SK-N-SH (cell line): ENCODE measurements around the gene LOXL4. TPM values are rescaled to one million over a fixed set of nuclear protein-coding genes. Genes with fewer than 3 reads are reported as not detected.

Source experiments
- CTCF ChIA-PET: fragments of 300-600, 350-600 bp; formaldehyde crosslinking; extraction: SDS; loops from one replicate; lab custom pipeline; 2021; lab: Yijun Ruan, JAX
- POLR2A ChIA-PET: fragments of 350-600 bp; sonication (Branson Sonifier 250); formaldehyde crosslinking; extraction: SDS; loops from one replicate; lab custom pipeline; 2020; ENCODE audit warnings: antibody characterized with exemption, inconsistent platforms; lab: Yijun Ruan, JAX
- DNase-seq: peaks from one replicate; pipeline ENCODE4 v3.0.0; 2012
- H2AFZ ChIP-seq: fragments of 200-600 bp; sonication (generic); 2 replicates; pipeline ENCODE4 v1.8.1; 2016; ENCODE audit warnings: antibody characterized with exemption, mild to moderate bottlenecking, low read depth
- H3F3A ChIP-seq: fragments of 200-600 bp; sonication (generic); replicated peaks from 2 replicates; pipeline ENCODE3; 2016; ENCODE audit warnings: antibody characterized with exemption, mild to moderate bottlenecking; ENCODE audit not compliant: insufficient read depth
- H3K27ac ChIP-seq, 2 experiments: fragments of 200-500 bp in 1 of 2; fragments of 200-600 bp in 1 of 2; sonication (Bioruptor generic) in 1 of 2; sonication (generic), shearing (Covaris generic) in 1 of 2; 2 replicates each; pipeline versions ENCODE4 v1.5.1 to v1.6.1; 2014 to 2016; ENCODE audit warnings: low read depth in 2 of 2, inconsistent platforms in 1 of 2, low read length in 1 of 2, mild to moderate bottlenecking in 1 of 2, mixed read lengths in 1 of 2
- H3K27me3 ChIP-seq: fragments of 200-600 bp; sonication (generic), shearing (Covaris generic); 2 replicates; pipeline ENCODE4 v1.6.1; 2016; ENCODE audit warnings: mixed run types; ENCODE audit not compliant: insufficient read depth
- H3K36me3 ChIP-seq, 2 experiments: fragments of 200-500 bp in 1 of 2; fragments of 200-600 bp in 1 of 2; sonication (Bioruptor generic) in 1 of 2; sonication (generic) in 1 of 2; replicated peaks in 1 of 2; 2 replicates each; pipeline versions ENCODE3 to v1.5.1; 2014 to 2016; ENCODE audit warnings: low read length in 1 of 2, mild to moderate bottlenecking in 1 of 2; ENCODE audit not compliant: insufficient read depth in 2 of 2, control insufficient read depth in 1 of 2
- H3K4me1 ChIP-seq, 2 experiments: fragments of 200-500 bp in 1 of 2; fragments of 200-600 bp in 1 of 2; sonication (Bioruptor generic) in 1 of 2; sonication (generic), shearing (Covaris generic) in 1 of 2; 2 replicates each; pipeline versions ENCODE4 v1.5.1 to v1.6.1; 2014 to 2016; ENCODE audit warnings: low read depth in 1 of 2, low read length in 1 of 2, mixed run types in 1 of 2; ENCODE audit not compliant: insufficient read depth in 2 of 2, control insufficient read depth in 1 of 2
- H3K4me2 ChIP-seq: fragments of 200-600 bp; sonication (generic), shearing (Covaris generic); 2 replicates; pipeline ENCODE4 v1.6.1; 2017; ENCODE audit warnings: mixed run types
- H3K4me3 ChIP-seq, 2 experiments: fragments of 200-500 bp in 1 of 2; fragments of 200-600 bp in 1 of 2; sonication (Bioruptor generic) in 1 of 2; sonication (generic), shearing (Covaris generic) in 1 of 2; 2 replicates each; pipeline versions ENCODE4 v1.5.1 to v1.8.1; 2014 to 2016; ENCODE audit warnings: low read depth in 2 of 2, inconsistent platforms in 1 of 2, low read length in 1 of 2, mild to moderate bottlenecking in 1 of 2, mixed read lengths in 1 of 2, moderate library complexity in 1 of 2
- H3K79me2 ChIP-seq: fragments of 200-600 bp; sonication (generic); 2 replicates; pipeline ENCODE4 v1.8.1; 2017; ENCODE audit warnings: mild to moderate bottlenecking; ENCODE audit not compliant: insufficient read depth
- H3K9ac ChIP-seq: fragments of 200-600 bp; sonication (generic); 2 replicates; pipeline ENCODE4 v1.6.1; 2017; ENCODE audit warnings: mixed run types
- H3K9me2 ChIP-seq: fragments of 200-600 bp; sonication (generic); 2 replicates; pipeline ENCODE4 v1.6.1; 2017; ENCODE audit warnings: mixed run types
- H3K9me3 ChIP-seq: fragments of 200-600 bp; sonication (generic); 2 replicates; pipeline ENCODE4 v1.6.1; 2017; ENCODE audit warnings: mixed run types, mild to moderate bottlenecking, moderate library complexity
- H4K20me1 ChIP-seq: fragments of 200-600 bp; sonication (generic); 2 replicates; pipeline ENCODE4 v1.6.1; 2017; ENCODE audit warnings: mild to moderate bottlenecking, mixed run types; ENCODE audit not compliant: insufficient read depth
- CHD2 ChIP-seq: fragments of 150-350 bp; IDR thresholded peaks from 2 replicates; pipeline ENCODE4 v1.6.1; 2018; ENCODE audit warnings: low read length; ENCODE audit not compliant: partially characterized antibody
- ELF1 ChIP-seq: IDR thresholded peaks from 2 replicates; pipeline ENCODE4 v1.4.0; 2012
- EZH2phosphoT487 ChIP-seq: fragments of 200-600 bp; sonication (generic); IDR thresholded peaks from 2 replicates; pipeline ENCODE4 v1.6.1; 2017; ENCODE audit warnings: low read depth, mixed run types, mild to moderate bottlenecking, antibody characterized with exemption, moderate library complexity, borderline replicate concordance
- FOSL2 ChIP-seq: IDR thresholded peaks from 2 replicates; pipeline ENCODE4 v1.4.0; 2012; ENCODE audit warnings: low read depth, mild to moderate bottlenecking, moderate library complexity, borderline replicate concordance
- FOXJ3 ChIP-seq: sonication (generic); formaldehyde crosslinking; IDR thresholded peaks from 2 replicates; pipeline ENCODE4 v1.5.1; 2020; ENCODE audit warnings: mild to moderate bottlenecking, missing genetic modification reagents
- FOXM1 ChIP-seq: IDR thresholded peaks from 2 replicates; pipeline ENCODE4 v1.4.0; 2012; ENCODE audit warnings: low read depth, mild to moderate bottlenecking
- GATA2 ChIP-seq: sonication (generic); formaldehyde crosslinking; IDR thresholded peaks from 2 replicates; pipeline ENCODE4 v1.5.0; 2020; ENCODE audit warnings: mild to moderate bottlenecking, missing genetic modification reagents
- JUND ChIP-seq: IDR thresholded peaks from 2 replicates; pipeline ENCODE4 v1.4.0; 2012
- MEF2A ChIP-seq: IDR thresholded peaks from 2 replicates; pipeline ENCODE4 v1.4.0; 2012; ENCODE audit warnings: low read depth, borderline replicate concordance
- MXI1 ChIP-seq: IDR thresholded peaks from 2 replicates; pipeline ENCODE4 v1.6.1; 2012; ENCODE audit warnings: mild to moderate bottlenecking, low read depth, low read length, improper control_type of control experiment
- NFIC ChIP-seq: IDR thresholded peaks from 2 replicates; pipeline ENCODE4 v1.4.0; 2012; ENCODE audit warnings: borderline replicate concordance
- NRF1 ChIP-seq: IDR thresholded peaks from 2 replicates; pipeline ENCODE4 v1.6.1; 2012; ENCODE audit warnings: low read depth, mild to moderate bottlenecking, low read length
- RXRA ChIP-seq: IDR thresholded peaks from 2 replicates; pipeline ENCODE4 v1.4.0; 2012; ENCODE audit warnings: low read depth, mild to moderate bottlenecking, borderline replicate concordance
- TAF1 ChIP-seq: IDR thresholded peaks from 2 replicates; pipeline ENCODE4 v1.6.1; 2012; ENCODE audit warnings: low read depth, mild to moderate bottlenecking, low read length, moderate library complexity, borderline replicate concordance
- TCF12 ChIP-seq: IDR thresholded peaks from 2 replicates; pipeline ENCODE4 v1.4.0; 2012
- TEAD4 ChIP-seq: IDR thresholded peaks from 2 replicates; pipeline ENCODE4 v1.4.0; 2012; ENCODE audit warnings: mild to moderate bottlenecking, borderline replicate concordance; ENCODE audit not compliant: insufficient read depth
- USF2 ChIP-seq: fragments of 150-350 bp; IDR thresholded peaks from 2 replicates; pipeline ENCODE4 v1.6.1; 2017; ENCODE audit warnings: antibody characterized with exemption, low read length, low read depth, borderline replicate concordance
- YY1 ChIP-seq: IDR thresholded peaks from 2 replicates; pipeline ENCODE4 v1.4.0; 2012; ENCODE audit warnings: low read depth, mild to moderate bottlenecking
- WGBS: methylation state at CpG from one replicate; pipeline ENCODE4 v1.1.6; 2017; ENCODE audit warnings: low lambda C conversion rate; 5-methylcytosine and 5-hydroxymethylcytosine counted together
- polyA plus RNA-seq, 3 experiments: library from polyadenylated mRNA; depleted of rRNA; stranded (reverse); fragments of >200 nt; gene quantifications; 2 replicates each; pipeline ENCODE4 v1.2.3, GENCODE V29; 2012
- TF ChIP-seq, protein P1 (sequence below): IDR thresholded peaks from 2 replicates; pipeline ENCODE4 v1.4.0; 2012; ENCODE audit warnings: low read depth
- TF ChIP-seq, protein P2 (sequence below): fragments of 150-350 bp; IDR thresholded peaks from 2 replicates; pipeline ENCODE4 v1.6.1; 2016; ENCODE audit warnings: mild to moderate bottlenecking, low read depth, low read length
- TF ChIP-seq, protein P3 (sequence below): IDR thresholded peaks from 2 replicates; pipeline ENCODE4 v1.4.0; 2012; ENCODE audit warnings: low read depth, borderline replicate concordance

LOXL4 gene
- polyA plus RNA-seq, 1 of the 3 experiments (the other 2 are of a cell fraction) = 1.7 TPM

DNA sequence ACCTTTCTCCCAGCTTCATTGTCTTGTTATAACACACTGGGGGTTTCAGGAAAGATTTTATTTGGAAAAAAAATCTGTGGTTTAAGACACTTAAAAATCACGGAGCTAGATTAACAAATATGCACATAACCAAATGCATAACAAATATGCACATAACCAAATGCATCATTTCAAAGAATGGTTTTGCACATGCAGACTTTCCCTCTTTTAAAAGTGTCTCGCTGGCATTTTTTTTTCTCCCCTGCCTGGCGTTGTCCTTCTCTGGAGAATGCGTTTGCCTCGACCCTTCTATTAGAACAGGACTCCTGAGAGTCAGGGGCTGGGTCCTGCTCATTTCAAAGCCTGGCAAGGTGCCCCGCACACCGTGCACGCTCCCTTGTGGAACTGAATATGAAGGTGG lies 42.7 kb upstream of the LOXL4 start:
- H3K9me3 ChIP-seq = no peaks in the 10 kb centered on the region

DNA sequence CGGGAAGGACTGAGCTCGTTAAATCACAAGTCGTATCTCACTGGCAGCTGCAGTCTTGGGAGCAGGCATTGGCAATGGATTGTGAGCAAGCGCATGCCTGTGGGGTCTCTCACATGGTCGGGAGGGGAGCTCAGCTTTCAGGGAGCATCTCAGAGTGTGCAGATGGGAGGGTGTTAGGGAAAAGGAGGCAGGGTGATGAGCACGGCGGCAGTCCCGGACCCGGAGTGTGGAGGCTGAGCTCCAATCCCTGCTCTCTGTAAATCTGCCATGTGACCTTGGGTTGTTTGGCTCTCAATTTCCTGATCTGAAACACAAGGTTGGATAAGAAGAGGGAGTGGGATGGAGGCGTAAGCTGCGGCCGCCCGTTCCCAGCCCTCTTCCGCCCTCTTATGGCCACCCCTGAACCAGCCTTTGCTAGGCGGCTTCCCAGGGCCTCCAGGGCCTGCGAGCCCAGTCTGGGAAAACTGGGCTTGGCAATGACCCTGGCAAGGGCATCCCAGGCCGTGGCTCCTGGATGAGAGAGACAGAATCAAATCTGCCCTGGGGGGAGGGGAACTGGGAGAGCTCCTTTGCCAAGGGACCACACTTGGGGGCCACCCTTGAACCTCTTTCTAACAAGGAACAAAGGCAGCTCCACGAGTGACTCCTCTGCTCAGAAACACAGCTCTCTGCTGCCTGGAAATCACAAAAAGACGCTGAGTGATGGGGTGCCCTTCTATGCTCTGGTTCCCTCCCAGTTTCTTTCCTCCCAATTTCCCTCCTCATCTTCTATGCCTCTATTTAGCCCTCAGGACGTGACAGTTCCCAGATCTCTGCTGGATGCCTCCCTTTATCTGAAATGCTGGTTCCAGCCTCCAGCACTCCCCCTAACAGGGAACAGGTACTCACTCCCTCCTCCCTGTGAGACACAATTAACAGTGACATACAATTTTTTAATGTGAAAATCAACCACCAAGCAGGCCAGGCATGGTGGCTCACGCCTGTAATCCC lies 41.7 kb upstream of the LOXL4 start:
- H3K9me2 ChIP-seq = no peaks in the 10 kb centered on the region
- peak overlapping the region; percentile 32 to 34 for H3K4me3 ChIP-seq
- DNase-seq = peak; percentile 89
- peak overlapping the region; percentile 57; the same call in 1 of the 2 replicates for H2AFZ ChIP-seq
- CTCF ChIA-PET = interaction anchor here (0.7 to 4.1 kb wide), 71 partner anchors 9 to 552 kb away, joined by 3 to 95 read pairs (median 5); partner anchors contain the start of genes CRTAC1, HPS1, LOXL4 and PYROXD2
- H3K36me3 ChIP-seq = no peaks in the 10 kb centered on the region
- H3K9ac ChIP-seq = no peak overlapping the region
- H3K4me2 ChIP-seq = peak overlapping the region; percentile 25; the same call in 1 of the 2 replicates
- H3K27me3 ChIP-seq = no peaks in the 10 kb centered on the region
- no peaks in the 10 kb centered on the region for H3K9me3 ChIP-seq
- no peaks in the 10 kb centered on the region for H4K20me1 ChIP-seq
- peaks cover 0 to 23% of the 10 kb centered on the region in 2 experiments; a peak in 1 of 4 replicates for H3K4me1 ChIP-seq
- no peaks in the 10 kb centered on the region for H3K79me2 ChIP-seq
- POLR2A ChIA-PET = interaction anchor here (0.6 to 1.8 kb wide), 7 partner anchors 13 to 407 kb away, joined by 3 to 10 read pairs (median 4); partner anchors contain the start of genes LOXL4 and R3HCC1L
- WGBS = 27% methylated on average over 19 of the region's 21 CpGs
- H3F3A ChIP-seq = no peaks in the 10 kb centered on the region
- peak overlapping the region in 1 of 2 experiments; percentile 72; a peak in 2 of 4 replicates for H3K27ac ChIP-seq
- TF ChIP-seq, protein P1, sequence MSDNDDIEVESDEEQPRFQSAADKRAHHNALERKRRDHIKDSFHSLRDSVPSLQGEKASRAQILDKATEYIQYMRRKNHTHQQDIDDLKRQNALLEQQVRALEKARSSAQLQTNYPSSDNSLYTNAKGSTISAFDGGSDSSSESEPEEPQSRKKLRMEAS = peak; percentile 46; the same call in 1 of the 2 replicates
- TF ChIP-seq TAF1 (no peak), NRF1 (no peak), NFIC (no peak), USF2 (peak; percentile 13; the same call in 1 of the 2 replicates), MEF2A (no peak), JUND (no peak), MXI1 (peak; percentile 68; the same call in 1 of the 2 replicates), FOSL2 (no peak), CHD2 (no peak), GATA2 (no peak), ELF1 (no peak), EZH2phosphoT487 (no peak), YY1 (no peak)
- TF ChIP-seq, protein P2, sequence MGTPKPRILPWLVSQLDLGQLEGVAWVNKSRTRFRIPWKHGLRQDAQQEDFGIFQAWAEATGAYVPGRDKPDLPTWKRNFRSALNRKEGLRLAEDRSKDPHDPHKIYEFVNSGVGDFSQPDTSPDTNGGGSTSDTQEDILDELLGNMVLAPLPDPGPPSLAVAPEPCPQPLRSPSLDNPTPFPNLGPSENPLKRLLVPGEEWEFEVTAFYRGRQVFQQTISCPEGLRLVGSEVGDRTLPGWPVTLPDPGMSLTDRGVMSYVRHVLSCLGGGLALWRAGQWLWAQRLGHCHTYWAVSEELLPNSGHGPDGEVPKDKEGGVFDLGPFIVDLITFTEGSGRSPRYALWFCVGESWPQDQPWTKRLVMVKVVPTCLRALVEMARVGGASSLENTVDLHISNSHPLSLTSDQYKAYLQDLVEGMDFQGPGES = no peak

More for the DNA sequence above, 42.7 kb upstream of the LOXL4 start:
- 88% methylated on average over 5 of the region's 8 CpGs for WGBS
- Histone ChIP-seq H3K4me3 (no peak overlapping the region), H3K4me2 (no peak overlapping the region)
- TF ChIP-seq ELF1 = no peak
- no peak for TF ChIP-seq FOXJ3 (CRISPR knock-in tag)
- no peak for TF ChIP-seq FOXM1
- no peak for TF ChIP-seq RXRA
- TF ChIP-seq YY1 = no peak
- no peak for TF ChIP-seq FOSL2
- TF ChIP-seq TEAD4 = no peak
- no peak for TF ChIP-seq TCF12
- TF ChIP-seq USF2 = no peak
- no peak for TF ChIP-seq JUND
- TF ChIP-seq, protein P3, sequence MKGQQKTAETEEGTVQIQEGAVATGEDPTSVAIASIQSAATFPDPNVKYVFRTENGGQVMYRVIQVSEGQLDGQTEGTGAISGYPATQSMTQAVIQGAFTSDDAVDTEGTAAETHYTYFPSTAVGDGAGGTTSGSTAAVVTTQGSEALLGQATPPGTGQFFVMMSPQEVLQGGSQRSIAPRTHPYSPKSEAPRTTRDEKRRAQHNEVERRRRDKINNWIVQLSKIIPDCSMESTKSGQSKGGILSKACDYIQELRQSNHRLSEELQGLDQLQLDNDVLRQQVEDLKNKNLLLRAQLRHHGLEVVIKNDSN = no peak
- TF ChIP-seq, all 33 proteins: peak for 0
- H3F3A ChIP-seq = no peaks in the 10 kb centered on the region
- H3K9me2 ChIP-seq = no peaks in the 10 kb centered on the region
- H3K36me3 ChIP-seq = no peaks in the 10 kb centered on the region
- no peak overlapping the region for H3K9ac ChIP-seq
- no peak overlapping the region for H2AFZ ChIP-seq
- H3K4me1 ChIP-seq = peaks cover 0 to 23% of the 10 kb centered on the region in 2 experiments; a peak in 2 of 4 replicates
- ChIA-PET POLR2A (no interaction called here), CTCF (interaction anchor here (1.3 to 4.1 kb wide), 18 partner anchors 11 to 396 kb away, joined by 5 to 95 read pairs (median 17); partner anchors contain the start of genes LOXL4, PYROXD2 and R3HCC1L)
- no peaks in the 10 kb centered on the region for H4K20me1 ChIP-seq
- DNase-seq = no peak
- H3K27me3 ChIP-seq = no peaks in the 10 kb centered on the region
- no peaks in the 10 kb centered on the region for H3K79me2 ChIP-seq
- no peak overlapping the region for H3K27ac ChIP-seq
